Neural crest cell (in vitro differentiated cells): Measurements from ENCODE around the gene PTPRB. TPM values are rescaled to one million over a fixed set of nuclear protein-coding genes. Genes with fewer than 3 reads are reported as not detected.

ENCODE experiments used
- DNase-seq: peaks from one replicate; pipeline ENCODE4 v3.0.0; 2021; ENCODE audit warnings: low read depth, mixed read lengths, low spot score
- H3K27ac Mint-ChIP-seq: one replicate; pipeline ENCODE4 v1.8.0; 2021; ENCODE audit warnings: mild to moderate bottlenecking, mixed read lengths; ENCODE audit not compliant: unreplicated experiment
- H3K27me3 Mint-ChIP-seq: 2 replicates; pipeline ENCODE4 v1.8.0; 2021; ENCODE audit warnings: low read depth, mild to moderate bottlenecking, mixed read lengths
- H3K36me3 Mint-ChIP-seq: 2 replicates; pipeline ENCODE4 v1.8.0; 2021; ENCODE audit warnings: low read depth, mild to moderate bottlenecking, mixed read lengths
- H3K4me1 Mint-ChIP-seq: 2 replicates; pipeline ENCODE4 v1.8.0; 2021; ENCODE audit warnings: mixed read lengths
- H3K4me3 Mint-ChIP-seq: one replicate; pipeline ENCODE4 v1.8.0; 2021; ENCODE audit warnings: mild to moderate bottlenecking, mixed read lengths
- H3K9me3 Mint-ChIP-seq: 2 replicates; pipeline ENCODE4 v1.8.0; 2021; ENCODE audit warnings: mixed read lengths
- total RNA-seq: library from RNA; stranded (reverse); gene quantifications from 2 replicates; pipeline ENCODE4 v1.2.1, GENCODE V29; 2021
- TF ChIP-seq, protein P1 (sequence below): fragments of 200-600 bp; sonication (generic); conservative IDR thresholded peaks from 2 replicates; pipeline ENCODE4 v1.5.0; 2021; ENCODE audit warnings: antibody characterized with exemption, mild to moderate bottlenecking

PTPRB gene
- total RNA-seq, 1 donor from 2014 or later, result 0.93 TPM

DNA sequence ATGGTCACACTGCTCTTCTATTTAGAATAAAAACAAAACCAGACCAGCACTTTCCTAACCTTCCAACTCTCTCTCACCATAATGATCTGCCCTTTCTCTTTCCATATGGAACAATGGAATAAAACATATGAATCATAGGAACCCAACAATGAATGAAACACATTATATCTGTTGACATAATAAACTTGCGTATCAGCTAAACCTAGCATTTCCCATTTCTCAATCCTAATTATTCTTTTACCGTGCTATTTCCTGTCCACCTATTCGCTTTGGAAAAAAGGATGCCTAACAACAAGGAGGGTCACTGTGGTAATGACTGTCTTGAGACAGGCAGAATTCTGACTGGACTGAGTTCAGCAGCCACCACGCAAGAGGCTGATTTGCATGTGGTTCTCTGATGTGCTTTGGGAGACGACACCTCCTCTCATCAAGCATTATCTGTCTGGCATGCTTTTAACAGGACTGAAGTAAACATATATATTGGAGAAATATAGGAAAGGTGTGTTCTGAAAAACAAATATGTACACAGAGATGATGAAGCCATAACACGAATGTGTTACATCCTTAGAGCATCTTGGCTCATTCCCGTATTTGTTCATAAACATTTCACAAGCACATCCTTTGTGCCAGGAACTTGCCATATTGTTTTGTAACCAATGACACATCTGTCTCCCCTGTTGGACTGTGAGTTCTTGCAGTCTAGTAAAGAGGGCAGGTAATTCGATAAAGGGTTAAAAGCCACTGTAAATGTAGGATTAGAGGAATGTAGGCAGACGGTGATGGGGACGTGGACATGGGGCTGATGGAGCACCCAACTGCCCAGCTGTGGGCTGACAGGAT is 87.7 kb downstream of the PTPRB start:
- H3K36me3 Mint-ChIP-seq, result no peaks in the 10 kb centered on the region
- no peaks in the 10 kb centered on the region for H3K27me3 Mint-ChIP-seq
- H3K4me1 Mint-ChIP-seq, result peaks cover 12% of the 10 kb centered on the region
- no peaks in the 10 kb centered on the region for H3K9me3 Mint-ChIP-seq
- no peak overlapping the region for H3K27ac Mint-ChIP-seq
- H3K4me3 Mint-ChIP-seq, result no peak overlapping the region
- DNase-seq, result no peak
- TF ChIP-seq, protein P1, sequence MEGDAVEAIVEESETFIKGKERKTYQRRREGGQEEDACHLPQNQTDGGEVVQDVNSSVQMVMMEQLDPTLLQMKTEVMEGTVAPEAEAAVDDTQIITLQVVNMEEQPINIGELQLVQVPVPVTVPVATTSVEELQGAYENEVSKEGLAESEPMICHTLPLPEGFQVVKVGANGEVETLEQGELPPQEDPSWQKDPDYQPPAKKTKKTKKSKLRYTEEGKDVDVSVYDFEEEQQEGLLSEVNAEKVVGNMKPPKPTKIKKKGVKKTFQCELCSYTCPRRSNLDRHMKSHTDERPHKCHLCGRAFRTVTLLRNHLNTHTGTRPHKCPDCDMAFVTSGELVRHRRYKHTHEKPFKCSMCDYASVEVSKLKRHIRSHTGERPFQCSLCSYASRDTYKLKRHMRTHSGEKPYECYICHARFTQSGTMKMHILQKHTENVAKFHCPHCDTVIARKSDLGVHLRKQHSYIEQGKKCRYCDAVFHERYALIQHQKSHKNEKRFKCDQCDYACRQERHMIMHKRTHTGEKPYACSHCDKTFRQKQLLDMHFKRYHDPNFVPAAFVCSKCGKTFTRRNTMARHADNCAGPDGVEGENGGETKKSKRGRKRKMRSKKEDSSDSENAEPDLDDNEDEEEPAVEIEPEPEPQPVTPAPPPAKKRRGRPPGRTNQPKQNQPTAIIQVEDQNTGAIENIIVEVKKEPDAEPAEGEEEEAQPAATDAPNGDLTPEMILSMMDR, result no peak

DNA sequence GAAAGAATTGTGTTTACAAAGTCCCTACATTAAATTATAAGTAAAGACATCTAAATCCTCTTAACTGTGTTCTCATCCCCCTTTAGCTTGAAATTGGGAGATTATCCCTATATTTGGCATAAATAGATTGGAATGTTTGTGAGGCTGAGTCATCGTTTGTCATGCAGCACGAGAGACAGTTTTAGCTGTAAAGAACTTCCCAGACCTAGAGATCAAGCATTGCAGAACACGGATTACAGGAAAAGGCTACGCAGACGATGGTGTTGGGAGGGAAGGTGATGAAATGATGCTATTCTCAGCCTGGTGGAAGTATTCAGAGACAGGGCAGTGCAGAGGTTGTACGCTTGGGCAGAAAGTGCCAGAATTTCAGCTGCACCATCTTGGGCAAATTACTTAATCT is 93.8 kb downstream of the PTPRB start:
- no peak overlapping the region for H3K27ac Mint-ChIP-seq
- H3K27me3 Mint-ChIP-seq, result no peaks in the 10 kb centered on the region
- H3K36me3 Mint-ChIP-seq, result no peaks in the 10 kb centered on the region
- H3K9me3 Mint-ChIP-seq, result no peaks in the 10 kb centered on the region
- H3K4me1 Mint-ChIP-seq, result peaks cover 6% of the 10 kb centered on the region
- no peak overlapping the region for H3K4me3 Mint-ChIP-seq
- TF ChIP-seq, protein P1, result no peak
- DNase-seq, result no peak

DNA sequence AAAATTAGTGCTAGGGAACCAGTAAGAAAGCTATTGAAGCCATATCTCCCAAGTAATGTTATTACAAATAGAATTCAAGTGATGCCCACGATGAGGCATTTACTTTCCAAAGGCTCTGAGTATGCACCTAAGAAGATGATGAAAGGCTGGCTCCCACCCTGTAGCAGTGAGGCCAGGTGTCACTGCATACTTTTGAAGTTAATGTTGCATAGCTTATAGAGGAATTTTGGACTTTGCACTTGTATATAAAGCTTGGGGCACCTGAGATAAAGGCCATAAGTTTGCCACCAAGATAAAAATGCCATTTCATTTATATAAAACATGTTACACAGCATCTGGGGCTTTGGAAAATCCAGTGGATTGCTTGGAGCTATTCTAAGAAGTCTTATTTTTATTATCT is 96.2 kb downstream of the PTPRB start:
- Mint-ChIP-seq H3K4me3 (no peak overlapping the region), H3K27ac (no peak overlapping the region), H3K27me3 (no peaks in the 10 kb centered on the region), H3K4me1 (peaks cover 15% of the 10 kb centered on the region), H3K9me3 (peaks cover 4% of the 10 kb centered on the region), H3K36me3 (no peaks in the 10 kb centered on the region)
- TF ChIP-seq, protein P1, result no peak
- no peak for DNase-seq

DNA sequence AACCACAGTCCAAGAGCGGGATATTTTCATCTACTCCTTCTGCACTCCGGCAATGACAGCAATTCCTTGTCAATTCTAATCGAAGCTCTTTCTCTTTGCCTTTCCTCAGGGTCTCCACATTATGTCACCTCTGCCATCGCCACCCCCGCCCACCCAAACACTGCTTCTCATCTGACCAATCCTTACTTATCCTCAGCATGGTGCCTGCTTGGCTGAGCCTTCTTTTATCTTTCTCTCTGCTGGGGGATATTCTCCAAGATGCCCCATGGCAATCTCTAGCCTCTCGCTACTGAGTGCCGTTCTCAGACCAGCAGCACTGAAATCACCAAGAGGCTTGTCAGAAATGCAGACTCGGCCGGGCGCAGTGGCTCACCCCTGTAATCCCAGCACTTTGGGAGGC is 100.6 kb downstream of the PTPRB start:
- Mint-ChIP-seq H3K36me3 (peaks cover 2% of the 10 kb centered on the region), H3K4me1 (peaks cover 23% of the 10 kb centered on the region), H3K9me3 (peaks cover 10% of the 10 kb centered on the region), H3K27ac (peak overlapping the region; percentile 9), H3K4me3 (no peak overlapping the region), H3K27me3 (no peaks in the 10 kb centered on the region)
- TF ChIP-seq, protein P1, result no peak
- DNase-seq, result no peak

DNA sequence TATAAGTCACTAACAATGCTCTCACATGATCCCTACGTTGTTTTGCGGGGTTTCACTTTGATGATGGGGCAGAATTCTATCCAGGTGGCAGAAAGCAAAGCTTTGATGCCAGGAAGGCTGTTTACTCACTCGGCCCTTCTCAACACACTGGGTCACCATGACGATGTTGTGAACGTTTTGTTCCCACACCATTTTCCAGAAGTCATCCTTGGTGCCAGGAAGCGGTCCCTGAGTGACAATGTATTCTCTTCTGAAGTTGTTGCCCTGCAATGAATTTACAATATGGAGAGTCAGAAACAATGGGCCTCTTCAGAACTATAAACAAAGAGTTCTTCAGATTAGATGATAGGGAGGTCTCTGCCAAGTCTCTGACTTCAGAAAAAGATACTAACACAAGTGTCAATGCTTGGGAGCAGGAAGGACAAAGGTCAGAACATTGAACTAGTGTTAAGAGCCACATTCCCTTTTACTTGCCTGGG is 101.3 kb downstream of the PTPRB start:
- H3K27ac Mint-ChIP-seq, result peak overlapping the region; percentile 64
- H3K4me3 Mint-ChIP-seq, result peak overlapping the region; percentile 1
- DNase-seq, result no peak
- H3K27me3 Mint-ChIP-seq, result no peaks in the 10 kb centered on the region
- peaks cover 23% of the 10 kb centered on the region for H3K4me1 Mint-ChIP-seq
- peaks cover 2% of the 10 kb centered on the region for H3K36me3 Mint-ChIP-seq
- TF ChIP-seq, protein P1, result no peak
- peaks cover 10% of the 10 kb centered on the region for H3K9me3 Mint-ChIP-seq
